ENCODE measurements around the gene DCUN1D1. TPM values are rescaled to one million over a fixed set of nuclear protein-coding genes. Genes with fewer than 3 reads are reported as not detected.

DCUN1D1 gene
- total RNA-seq, 4 donors from 2014 or later, result 13.8 to 26.2 (median 18.1) TPM

DNA sequence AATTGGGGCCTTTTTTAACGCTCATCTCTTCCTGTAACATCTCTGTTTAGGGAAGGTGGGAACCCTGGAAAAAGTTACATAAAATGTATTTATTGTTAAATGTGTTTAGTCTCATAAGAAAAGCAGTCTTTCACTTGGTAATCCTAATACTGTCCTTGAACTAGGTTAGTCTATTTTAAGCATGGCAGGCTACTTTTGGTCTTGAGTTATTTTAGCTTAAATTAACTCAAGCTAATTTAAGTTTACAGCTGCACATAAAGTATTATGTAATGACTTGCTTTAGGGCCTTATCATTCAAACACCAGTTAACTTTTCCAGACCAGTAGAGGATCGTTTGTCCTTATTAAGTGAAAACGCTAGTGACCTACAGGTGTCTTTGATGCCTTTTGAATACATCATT, 63.2 kb downstream of the DCUN1D1 start:
- 72 to 73% methylated on average over 3 of the region's 3 CpGs for WGBS, 2 donors
- peaks cover 0 to 40% (median 0%) of the 10 kb centered on the region in 3 donors for H3K36me3 ChIP-seq
- no peak for DNase-seq (ENCODE audit: low spot score in 2 of 2)
- H3K9me3 ChIP-seq, result no peaks in the 10 kb centered on the region
- H3K27ac ChIP-seq, result no peak overlapping the region
- no peak overlapping the region for H3K4me3 ChIP-seq
- H3K4me1 ChIP-seq, result no peaks in the 10 kb centered on the region
- no peaks in the 10 kb centered on the region for H3K27me3 ChIP-seq
- TF ChIP-seq POLR2A (IDR thresholded peaks at IDR 0.05) (no peak), EP300 (IDR thresholded peaks at IDR 0.05) (no peak)
- TF ChIP-seq, protein P1, sequence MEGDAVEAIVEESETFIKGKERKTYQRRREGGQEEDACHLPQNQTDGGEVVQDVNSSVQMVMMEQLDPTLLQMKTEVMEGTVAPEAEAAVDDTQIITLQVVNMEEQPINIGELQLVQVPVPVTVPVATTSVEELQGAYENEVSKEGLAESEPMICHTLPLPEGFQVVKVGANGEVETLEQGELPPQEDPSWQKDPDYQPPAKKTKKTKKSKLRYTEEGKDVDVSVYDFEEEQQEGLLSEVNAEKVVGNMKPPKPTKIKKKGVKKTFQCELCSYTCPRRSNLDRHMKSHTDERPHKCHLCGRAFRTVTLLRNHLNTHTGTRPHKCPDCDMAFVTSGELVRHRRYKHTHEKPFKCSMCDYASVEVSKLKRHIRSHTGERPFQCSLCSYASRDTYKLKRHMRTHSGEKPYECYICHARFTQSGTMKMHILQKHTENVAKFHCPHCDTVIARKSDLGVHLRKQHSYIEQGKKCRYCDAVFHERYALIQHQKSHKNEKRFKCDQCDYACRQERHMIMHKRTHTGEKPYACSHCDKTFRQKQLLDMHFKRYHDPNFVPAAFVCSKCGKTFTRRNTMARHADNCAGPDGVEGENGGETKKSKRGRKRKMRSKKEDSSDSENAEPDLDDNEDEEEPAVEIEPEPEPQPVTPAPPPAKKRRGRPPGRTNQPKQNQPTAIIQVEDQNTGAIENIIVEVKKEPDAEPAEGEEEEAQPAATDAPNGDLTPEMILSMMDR (IDR thresholded peaks at IDR 0.05), result no peak

DNA sequence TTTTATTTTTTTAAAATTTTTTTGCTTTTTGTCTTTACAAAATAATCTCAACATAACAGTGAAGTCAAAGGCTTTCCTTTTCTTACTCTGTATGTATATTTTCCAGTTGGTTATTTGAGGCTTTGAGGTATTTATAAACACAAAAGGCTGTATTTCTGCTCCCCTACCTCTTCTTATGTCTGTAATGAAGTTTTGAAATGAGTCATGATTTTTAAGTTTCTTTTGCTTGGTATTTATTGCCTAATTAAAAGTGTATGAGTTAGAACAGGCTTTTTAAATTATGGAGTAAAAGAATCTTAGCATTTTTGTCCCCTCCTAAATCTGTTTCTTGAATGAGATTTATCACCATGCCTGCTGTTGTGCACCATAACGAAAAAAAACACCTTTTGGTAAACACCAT, 66.0 kb downstream of the DCUN1D1 start:
- DNase-seq (ENCODE audit: low spot score in 2 of 2), result no peak
- no peaks in the 10 kb centered on the region for H3K4me1 ChIP-seq
- TF ChIP-seq, protein P1 (IDR thresholded peaks at IDR 0.05), result no peak
- no peak for TF ChIP-seq POLR2A (IDR thresholded peaks at IDR 0.05)
- no peak for TF ChIP-seq EP300 (IDR thresholded peaks at IDR 0.05)
- peaks cover 0 to 33% (median 0%) of the 10 kb centered on the region in 3 donors for H3K36me3 ChIP-seq
- H3K4me3 ChIP-seq, result no peak overlapping the region
- H3K9me3 ChIP-seq, result no peaks in the 10 kb centered on the region
- no peak overlapping the region for H3K27ac ChIP-seq
- H3K27me3 ChIP-seq, result no peaks in the 10 kb centered on the region
- 78 to 83% methylated on average over 1 of the region's 1 CpG for WGBS, 2 donors

DNA sequence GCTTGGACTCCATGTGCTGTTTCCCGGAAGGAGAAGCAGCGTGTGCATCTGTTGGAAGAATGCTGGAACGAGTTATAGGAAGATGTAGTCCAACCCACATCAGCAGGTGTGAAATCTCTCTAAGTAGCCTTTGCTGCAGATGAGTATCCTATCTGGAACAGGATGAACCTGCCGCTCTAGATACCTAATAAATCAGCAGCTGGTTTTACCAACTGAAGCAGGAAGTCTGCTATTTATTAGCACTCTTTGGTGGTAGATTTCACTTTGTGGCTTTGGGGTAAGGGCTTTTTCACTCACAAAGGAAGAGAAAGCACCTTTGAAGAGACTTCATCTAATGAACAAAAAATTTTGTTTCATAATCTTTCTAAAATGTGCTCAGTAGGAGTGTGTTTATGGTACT, 66.4 kb downstream of the DCUN1D1 start:
- Histone ChIP-seq H3K27ac (no peak overlapping the region), H3K4me1 (no peaks in the 10 kb centered on the region), H3K9me3 (no peaks in the 10 kb centered on the region), H3K36me3 (peaks cover 0 to 33% (median 0%) of the 10 kb centered on the region in 3 donors), H3K4me3 (no peak overlapping the region), H3K27me3 (no peaks in the 10 kb centered on the region)
- WGBS, 2 donors, result 69 to 74% methylated on average over 4 of the region's 4 CpGs
- TF ChIP-seq, protein P1 (IDR thresholded peaks at IDR 0.05), result no peak
- TF ChIP-seq EP300 (IDR thresholded peaks at IDR 0.05) (no peak), POLR2A (IDR thresholded peaks at IDR 0.05) (no peak)
- no peak for DNase-seq (ENCODE audit: low spot score in 2 of 2)

DNA sequence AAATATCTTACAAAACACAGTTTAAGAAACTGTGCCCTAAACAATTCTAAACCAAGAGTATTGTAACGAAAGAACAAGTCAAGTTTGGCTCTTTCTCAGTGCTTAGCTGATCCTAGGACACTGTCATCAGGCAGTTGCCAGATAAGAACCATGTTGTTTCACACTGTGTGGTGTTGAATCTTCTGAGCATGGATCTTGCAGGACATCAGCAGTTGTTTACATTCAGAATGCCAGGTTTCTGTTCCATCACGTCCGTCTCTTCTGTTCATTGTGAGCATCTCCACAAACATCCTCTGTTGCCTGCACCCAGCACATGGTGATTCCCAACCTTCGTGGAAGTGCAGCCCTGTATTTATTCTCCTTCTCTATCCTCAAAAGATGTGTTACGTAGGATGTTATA, 67.9 kb downstream of the DCUN1D1 start:
- no peak for DNase-seq (ENCODE audit: low spot score in 2 of 2)
- Histone ChIP-seq H3K27ac (no peak overlapping the region), H3K4me3 (no peak overlapping the region), H3K36me3 (peaks cover 0 to 34% (median 0%) of the 10 kb centered on the region in 3 donors), H3K9me3 (no peaks in the 10 kb centered on the region), H3K27me3 (no peaks in the 10 kb centered on the region), H3K4me1 (no peaks in the 10 kb centered on the region)
- no peak for TF ChIP-seq POLR2A (IDR thresholded peaks at IDR 0.05)
- TF ChIP-seq, protein P1 (IDR thresholded peaks at IDR 0.05), result no peak
- no peak for TF ChIP-seq EP300 (IDR thresholded peaks at IDR 0.05)
- 72 to 84% methylated on average over 5 of the region's 5 CpGs for WGBS, 2 donors

DNA sequence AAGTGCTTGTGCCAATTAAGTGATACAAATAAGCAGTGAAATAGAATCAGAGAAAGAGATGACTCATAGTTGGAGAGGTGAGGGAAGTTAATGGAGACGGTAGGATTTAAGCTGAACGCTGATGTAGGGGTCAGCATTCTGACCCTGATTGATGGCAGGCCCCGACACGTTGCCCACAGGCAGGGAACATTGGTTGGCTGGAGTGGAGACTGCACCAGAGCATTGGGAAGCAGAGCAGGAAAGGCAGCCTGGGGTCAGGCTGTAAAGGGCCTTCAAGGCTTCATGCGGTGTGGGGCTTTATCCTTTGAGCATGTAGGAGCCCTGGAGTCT, 68.6 kb downstream of the DCUN1D1 start:
- WGBS, 2 donors, result 56 to 59% methylated on average over 5 of the region's 5 CpGs
- Histone ChIP-seq H3K4me1 (no peaks in the 10 kb centered on the region), H3K27me3 (no peaks in the 10 kb centered on the region), H3K36me3 (peaks cover 0 to 37% (median 0%) of the 10 kb centered on the region in 3 donors), H3K4me3 (no peak overlapping the region), H3K27ac (no peak overlapping the region), H3K9me3 (no peaks in the 10 kb centered on the region)
- no peak for DNase-seq (ENCODE audit: low spot score in 2 of 2)
- TF ChIP-seq POLR2A (IDR thresholded peaks at IDR 0.05), result no peak
- TF ChIP-seq, protein P1 (IDR thresholded peaks at IDR 0.05), result no peak
- TF ChIP-seq EP300 (IDR thresholded peaks at IDR 0.05), result no peak

All from tibial nerve (tissue), 4 donors.